Right lobe of liver (tissue), 4 donors: Measurements from ENCODE around the gene LRRC63.

Experiments used
- CTCF ChIP-seq, 4 donors: fragments of 200-600 bp in 3 of 4; fragments of 450-650 bp in 1 of 4; IDR thresholded peaks; one replicate each; pipeline versions ENCODE4 v1.5.1 to v1.8.0; 2016 to 2022; ENCODE audit warnings: antibody characterized with exemption in 4 of 4, mild to moderate bottlenecking in 2 of 4
- POLR2A ChIP-seq: fragments of 450-650 bp; IDR thresholded peaks from one replicate; pipeline ENCODE4 v1.6.1; 2017; ENCODE audit warnings: antibody characterized with exemption, mild to moderate bottlenecking
- donor health status: DM: no; HTN: no; CAD: no.
- donor health status: DM: no; HTN: no; CAD: no.
- donor health status: DM: no; HTN: yes; CAD: no.

- TF ChIP-seq POLR2A (peak; percentile 79), CTCF (IDR thresholded peaks at IDR 0.05) (no peak)
Measured at GRCh38 chr13:46181840-46182490, 29.8 kb upstream of the LRRC63 start, which contains the start of gene LCP1.
